Astrocyte (in vitro differentiated cells and primary cell): ENCODE measurements around the gene COL28A1. TPM values are rescaled to one million over a fixed set of nuclear protein-coding genes. Genes with fewer than 3 reads are reported as not detected.
A peak's percentile ranks its signal among the peaks of the same experiment; 100 is the strongest.

Source experiments
- DNase-seq: peaks from one replicate; pipeline ENCODE4 v3.0.0-alpha.2; 2010; ENCODE audit warnings: low read depth
- FAIRE-seq: peaks from 2 replicates; lab custom pipeline; 2011; peaks lifted over from hg19 to GRCh38; lab: Jason Lieb, UNC
- H2AFZ ChIP-seq: 2 replicates; pipeline ENCODE4 v1.6.0; 2012; ENCODE audit warnings: low read depth, low read length, inconsistent platforms
- H3K27ac ChIP-seq: 2 replicates; pipeline ENCODE4 v1.5.1; 2011; ENCODE audit warnings: low read depth, low read length, inconsistent platforms
- H3K27me3 ChIP-seq: 2 replicates; pipeline ENCODE4 v1.6.0; 2011; ENCODE audit warnings: low read length, inconsistent platforms; ENCODE audit not compliant: insufficient read depth
- H3K36me3 ChIP-seq: 2 replicates; pipeline ENCODE4 v1.5.1; 2011; ENCODE audit warnings: low read length, inconsistent platforms; ENCODE audit not compliant: insufficient read depth
- H3K4me1 ChIP-seq: 2 replicates; pipeline ENCODE4 v1.5.1; 2011; ENCODE audit warnings: low read length, inconsistent platforms; ENCODE audit not compliant: insufficient read depth
- H3K4me2 ChIP-seq: 2 replicates; pipeline ENCODE4 v1.6.0; 2012; ENCODE audit warnings: low read length, inconsistent platforms
- H3K4me3 ChIP-seq: 2 replicates; pipeline ENCODE4 v1.5.1; 2011; ENCODE audit warnings: low read depth, mild to moderate bottlenecking, low read length, inconsistent platforms; ENCODE audit not compliant: insufficient read depth
- H3K79me2 ChIP-seq: 2 replicates; pipeline ENCODE4 v1.6.0; 2012; ENCODE audit warnings: mild to moderate bottlenecking, low read length, inconsistent platforms; ENCODE audit not compliant: insufficient read depth
- H3K9ac ChIP-seq: 2 replicates; pipeline ENCODE4 v1.6.0; 2012; ENCODE audit warnings: mild to moderate bottlenecking, low read length, inconsistent platforms
- H3K9me3 ChIP-seq: 2 replicates; pipeline ENCODE4 v1.5.1; 2012; ENCODE audit warnings: low read depth, mild to moderate bottlenecking, low read length, inconsistent platforms; ENCODE audit not compliant: insufficient read depth
- H4K20me1 ChIP-seq: 2 replicates; pipeline ENCODE4 v1.6.0; 2012; ENCODE audit warnings: low read length, inconsistent platforms; ENCODE audit not compliant: insufficient read depth
- H3K27ac Mint-ChIP-seq: one replicate; pipeline ENCODE4 v1.8.0; 2021; ENCODE audit warnings: mild to moderate bottlenecking, mixed read lengths; ENCODE audit not compliant: unreplicated experiment
- H3K27me3 Mint-ChIP-seq: one replicate; pipeline ENCODE4 v1.8.0; 2021; ENCODE audit warnings: low read depth, mixed read lengths; ENCODE audit not compliant: unreplicated experiment
- H3K36me3 Mint-ChIP-seq: one replicate; pipeline ENCODE4 v1.8.0; 2021; ENCODE audit warnings: low read depth, mixed read lengths; ENCODE audit not compliant: unreplicated experiment
- H3K4me1 Mint-ChIP-seq: one replicate; pipeline ENCODE4 v1.8.0; 2021; ENCODE audit warnings: low read depth, mixed read lengths; ENCODE audit not compliant: unreplicated experiment
- H3K4me3 Mint-ChIP-seq: one replicate; pipeline ENCODE4 v1.8.0; 2021; ENCODE audit warnings: mild to moderate bottlenecking, moderate library complexity, mixed read lengths; ENCODE audit not compliant: unreplicated experiment
- H3K9me3 Mint-ChIP-seq: one replicate; pipeline ENCODE4 v1.8.0; 2021; ENCODE audit warnings: mild to moderate bottlenecking, mixed read lengths; ENCODE audit not compliant: unreplicated experiment
- CTCF ChIP-seq: IDR thresholded peaks from 2 replicates; pipeline ENCODE4 v1.5.1; 2011; ENCODE audit warnings: low read depth, mild to moderate bottlenecking, inconsistent platforms, low read length, moderate library complexity; ENCODE audit not compliant: insufficient read depth
- EZH2 ChIP-seq: IDR thresholded peaks from 2 replicates; pipeline ENCODE4 v1.6.1; 2012; ENCODE audit warnings: mild to moderate bottlenecking, low read length, inconsistent platforms; ENCODE audit not compliant: insufficient read depth
- total RNA-seq: library from RNA; stranded (reverse); gene quantifications from 2 replicates; pipeline ENCODE4 v1.2.1, GENCODE V29; 2021

Gene COL28A1
- total RNA-seq, 1 donor from 2014 or later, result 0.11 TPM

GRCh38 chr7:7566651-7567611 is 31.3 kb upstream of the COL28A1 start, which contains the start of gene MIOS:
MIOS (plus strand) TSS chr7:7566884; CDS start chr7:7572476, 5,592 bp downstream.
- no peaks in the 10 kb centered on the region for H3K9me3 ChIP-seq
- H3K36me3 ChIP-seq, result no peaks in the 10 kb centered on the region
- peak within 1 kb of the TSS; percentile 69 for H3K27ac ChIP-seq
- FAIRE-seq, result no peak
- Mint-ChIP-seq H3K4me3 (peak within 1 kb of the TSS; percentile 86), H3K27me3 (no peaks in the 10 kb centered on the region), H3K9me3 (no peaks in the 10 kb centered on the region), H3K36me3 (peaks cover 3% of the 10 kb centered on the region), H3K27ac (no peak within 1 kb of the TSS), H3K4me1 (peaks cover 5% of the 10 kb centered on the region)
- no peak for TF ChIP-seq EZH2
- no peak for TF ChIP-seq CTCF
- peak within 1 kb of the TSS; percentile 88 for H3K4me3 ChIP-seq
- no peaks in the 10 kb centered on the region for H3K27me3 ChIP-seq
- H3K79me2 ChIP-seq, result peaks cover 47% of the 10 kb centered on the region
- peak within 1 kb of the TSS; percentile 87 for H2AFZ ChIP-seq
- peak within 1 kb of the TSS; percentile 91 for H3K9ac ChIP-seq
- peaks cover 14% of the 10 kb centered on the region for H4K20me1 ChIP-seq
- H3K4me2 ChIP-seq, result peak within 1 kb of the TSS; percentile 83
- peaks cover 17% of the 10 kb centered on the region for H3K4me1 ChIP-seq
- peak; percentile 50 for DNase-seq

GRCh38 chr7:7565746-7566650 is 30.3 kb upstream of the COL28A1 start:
- FAIRE-seq (no peak), DNase-seq (peak; percentile 3)
- TF ChIP-seq EZH2 (no peak), CTCF (no peak)
- H2AFZ ChIP-seq, result peak overlapping the region; percentile 87
- Mint-ChIP-seq H3K27ac (no peak overlapping the region), H3K36me3 (peaks cover 3% of the 10 kb centered on the region), H3K27me3 (no peaks in the 10 kb centered on the region), H3K9me3 (no peaks in the 10 kb centered on the region), H3K4me1 (peaks cover 5% of the 10 kb centered on the region), H3K4me3 (no peak overlapping the region)
- H3K4me2 ChIP-seq, result peak overlapping the region; percentile 83
- H3K27ac ChIP-seq, result no peak overlapping the region
- H3K27me3 ChIP-seq, result no peaks in the 10 kb centered on the region
- H4K20me1 ChIP-seq, result peaks cover 14% of the 10 kb centered on the region
- peaks cover 17% of the 10 kb centered on the region for H3K4me1 ChIP-seq
- peaks cover 38% of the 10 kb centered on the region for H3K79me2 ChIP-seq
- H3K9ac ChIP-seq, result peak overlapping the region; percentile 91
- no peaks in the 10 kb centered on the region for H3K9me3 ChIP-seq
- no peaks in the 10 kb centered on the region for H3K36me3 ChIP-seq
- peak overlapping the region; percentile 88 for H3K4me3 ChIP-seq
